Neural progenitor cell (in vitro differentiated cells): Measurements from ENCODE around the gene MSI2. TPM values are rescaled to one million over a fixed set of nuclear protein-coding genes. Genes with fewer than 3 reads are reported as not detected.

ENCODE experiments used
- DNase-seq: peaks from one replicate; pipeline ENCODE4 v3.0.0-alpha.2; 2016; ENCODE audit warnings: low spot score
- H2AFZ ChIP-seq: fragments of 200-600 bp; sonication (generic); replicated peaks from 2 replicates; pipeline ENCODE4 v1.6.1; 2016; ENCODE audit warnings: antibody characterized with exemption
- H3F3A ChIP-seq: fragments of 200-600 bp; sonication (generic); 2 replicates; pipeline ENCODE4 v1.6.1; 2016; ENCODE audit warnings: antibody characterized with exemption, low read depth
- H3K27ac ChIP-seq: fragments of 200-600 bp; sonication (generic); 2 replicates; pipeline ENCODE4 v1.5.1; 2016; ENCODE audit warnings: mild to moderate bottlenecking
- H3K27me3 ChIP-seq: fragments of 200-600 bp; sonication (generic); 2 replicates; pipeline ENCODE4 v1.6.1; 2016; ENCODE audit warnings: mild to moderate bottlenecking, moderate library complexity
- H3K36me3 ChIP-seq: fragments of 200-600 bp; sonication (generic); 2 replicates; pipeline ENCODE4 v1.5.1; 2016
- H3K4me1 ChIP-seq: fragments of 200-600 bp; sonication (generic); 2 replicates; pipeline ENCODE4 v1.6.1; 2016; ENCODE audit warnings: mixed run types
- H3K4me2 ChIP-seq: fragments of 200-600 bp; sonication (generic); 2 replicates; pipeline ENCODE4 v1.6.1; 2016
- H3K4me3 ChIP-seq: fragments of 200-600 bp; sonication (generic); 2 replicates; pipeline ENCODE4 v1.5.1; 2016
- H3K79me2 ChIP-seq: fragments of 200-600 bp; sonication (generic); 2 replicates; pipeline ENCODE4 v1.6.1; 2016; ENCODE audit warnings: low read depth
- H3K9ac ChIP-seq: fragments of 200-600 bp; sonication (generic); 2 replicates; pipeline ENCODE4 v1.6.1; 2016
- H3K9me3 ChIP-seq: fragments of 200-600 bp; sonication (generic); 2 replicates; pipeline ENCODE4 v1.5.1; 2016; ENCODE audit warnings: low read depth
- H4K20me1 ChIP-seq: fragments of 200-600 bp; sonication (generic); 2 replicates; pipeline ENCODE4 v1.6.1; 2016; ENCODE audit warnings: low read depth
- H3K27ac Mint-ChIP-seq: 3 replicates; pipeline ENCODE4 v1.8.0; 2021; ENCODE audit warnings: mixed read lengths
- H3K27me3 Mint-ChIP-seq: 2 replicates; pipeline ENCODE4 v1.8.0; 2022; ENCODE audit warnings: low read depth, mild to moderate bottlenecking, inconsistent platforms, moderate library complexity, mixed read lengths; ENCODE audit not compliant: insufficient read depth
- H3K36me3 Mint-ChIP-seq: 3 replicates; pipeline ENCODE4 v1.8.0; 2021; ENCODE audit warnings: mixed read lengths
- H3K4me1 Mint-ChIP-seq: 3 replicates; pipeline ENCODE4 v1.8.0; 2021; ENCODE audit warnings: mixed read lengths
- H3K4me3 Mint-ChIP-seq: 3 replicates; pipeline ENCODE4 v1.8.0; 2021; ENCODE audit warnings: mild to moderate bottlenecking, moderate library complexity, mixed read lengths
- H3K9me3 Mint-ChIP-seq: 3 replicates; pipeline ENCODE4 v1.8.0; 2020; ENCODE audit warnings: mixed read lengths
- CTCF ChIP-seq: fragments of 200-600 bp; sonication (generic); IDR thresholded peaks from 2 replicates; pipeline ENCODE4 v1.5.1; 2017; ENCODE audit warnings: antibody characterized with exemption, mild to moderate bottlenecking
- EZH2 ChIP-seq: fragments of 200-600 bp; sonication (generic); IDR thresholded peaks from 2 replicates; pipeline ENCODE4 v1.6.1; 2017; ENCODE audit warnings: antibody characterized with exemption, mild to moderate bottlenecking, moderate library complexity
- EZH2phosphoT487 ChIP-seq: fragments of 200-600 bp; sonication (generic); IDR thresholded peaks from 2 replicates; pipeline ENCODE4 v1.6.1; 2017; ENCODE audit warnings: antibody characterized with exemption
- total RNA-seq: library from RNA; depleted of rRNA; stranded (reverse); fragments of >200 nt; gene quantifications from 2 replicates; pipeline ENCODE4 v1.2.3, GENCODE V29; 2015; ENCODE audit warnings: low replicate concordance

MSI2 gene
- total RNA-seq, 1 donor from 2014 or later = 96.9 TPM

GRCh38 chr17:57615836-57616757 lies 359.8 kb downstream of the MSI2 start:
- H3K4me1 ChIP-seq = peaks cover 14% of the 10 kb centered on the region
- H3K9me3 Mint-ChIP-seq = peaks cover 12% of the 10 kb centered on the region
- H3K4me2 ChIP-seq = no peak overlapping the region
- TF ChIP-seq CTCF (no peak), EZH2 (no peak), EZH2phosphoT487 (no peak)
- DNase-seq = no peak
- no peak overlapping the region for H3K9ac ChIP-seq
- H3K27ac ChIP-seq = no peak overlapping the region
- H3F3A ChIP-seq = peaks cover 12% of the 10 kb centered on the region
- H3K27me3 Mint-ChIP-seq = peaks cover 4% of the 10 kb centered on the region
- H3K9me3 ChIP-seq = no peaks in the 10 kb centered on the region
- no peak overlapping the region for H3K4me3 ChIP-seq
- H3K36me3 Mint-ChIP-seq = peaks cover 45% of the 10 kb centered on the region
- no peak overlapping the region for H2AFZ ChIP-seq
- peaks cover 4% of the 10 kb centered on the region for H3K79me2 ChIP-seq
- H3K4me3 Mint-ChIP-seq = no peak overlapping the region
- peaks cover 18% of the 10 kb centered on the region for H3K36me3 ChIP-seq
- H4K20me1 ChIP-seq = peaks cover 33% of the 10 kb centered on the region
- H3K27me3 ChIP-seq = no peaks in the 10 kb centered on the region
- H3K4me1 Mint-ChIP-seq = peaks cover 25% of the 10 kb centered on the region
- no peak overlapping the region for H3K27ac Mint-ChIP-seq

- H3K4me2 ChIP-seq = no peak overlapping the region
- no peak for TF ChIP-seq EZH2phosphoT487
- no peak for TF ChIP-seq CTCF
- TF ChIP-seq EZH2 = no peak
- H3K27me3 ChIP-seq = no peaks in the 10 kb centered on the region
- peaks cover 36% of the 10 kb centered on the region for H4K20me1 ChIP-seq
- peaks cover 18% of the 10 kb centered on the region for H3K36me3 ChIP-seq
- no peak overlapping the region for H3K27ac Mint-ChIP-seq
- peaks cover 47% of the 10 kb centered on the region for H3K36me3 Mint-ChIP-seq
- peaks cover 12% of the 10 kb centered on the region for H3K9me3 Mint-ChIP-seq
- H3K9me3 ChIP-seq = no peaks in the 10 kb centered on the region
- H2AFZ ChIP-seq = no peak overlapping the region
- H3F3A ChIP-seq = peaks cover 10% of the 10 kb centered on the region
- H3K79me2 ChIP-seq = peaks cover 4% of the 10 kb centered on the region
- peaks cover 4% of the 10 kb centered on the region for H3K27me3 Mint-ChIP-seq
- H3K4me3 ChIP-seq = no peak overlapping the region
- no peak overlapping the region for H3K27ac ChIP-seq
- H3K4me1 ChIP-seq = peaks cover 11% of the 10 kb centered on the region
- peaks cover 22% of the 10 kb centered on the region for H3K4me1 Mint-ChIP-seq
- DNase-seq = no peak
- H3K9ac ChIP-seq = no peak overlapping the region
- H3K4me3 Mint-ChIP-seq = no peak overlapping the region
Measured at GRCh38 chr17:57617218-57617617, 360.9 kb downstream of the MSI2 start.

- Histone ChIP-seq H3K9ac (no peak overlapping the region), H3K4me1 (peaks cover 5% of the 10 kb centered on the region), H3K9me3 (no peaks in the 10 kb centered on the region), H4K20me1 (peaks cover 26% of the 10 kb centered on the region), H3F3A (no peaks in the 10 kb centered on the region), H3K27me3 (no peaks in the 10 kb centered on the region), H3K4me3 (no peak overlapping the region), H3K79me2 (no peaks in the 10 kb centered on the region), H3K36me3 (peaks cover 18% of the 10 kb centered on the region), H2AFZ (no peak overlapping the region), H3K4me2 (no peak overlapping the region), H3K27ac (no peak overlapping the region)
- Mint-ChIP-seq H3K27me3 (peaks cover 4% of the 10 kb centered on the region), H3K4me1 (peaks cover 32% of the 10 kb centered on the region), H3K4me3 (no peak overlapping the region), H3K9me3 (peaks cover 12% of the 10 kb centered on the region), H3K27ac (no peak overlapping the region), H3K36me3 (peaks cover 47% of the 10 kb centered on the region)
- no peak for DNase-seq
- no peak for TF ChIP-seq EZH2
- TF ChIP-seq EZH2phosphoT487 = no peak
- no peak for TF ChIP-seq CTCF
Measured at GRCh38 chr17:57619061-57619937, 363.0 kb downstream of the MSI2 start.
